SK-N-SH treated with all-trans-retinoic acid at 6 μM for 48 hours (cell line): ENCODE data around the gene TRIB2.

Source experiments
- ATAC-seq: fragments of 200-7000 bp; cut with Tn5 transposase; 3 replicates; pipeline ENCODE4 v1.9.1; 2020; ENCODE audit warnings: mild to moderate bottlenecking, moderate library complexity
- ARNTL ChIP-seq: fragments of 450-650 bp; formaldehyde crosslinking; IDR thresholded peaks from 2 replicates; pipeline ENCODE4 v1.5.0; 2020; ENCODE audit warnings: low read depth, mild to moderate bottlenecking, moderate library complexity, borderline replicate concordance
- BACH2 ChIP-seq: fragments of 250-450 bp; sonication (Bioruptor Pico); IDR thresholded peaks from 2 replicates; pipeline ENCODE4 v1.9.0; 2021; ENCODE audit warnings: mild to moderate bottlenecking, borderline replicate concordance
- CREB5 ChIP-seq: fragments of 250-450 bp; sonication (Bioruptor Pico); IDR thresholded peaks from 2 replicates; pipeline ENCODE4 v1.5.1; 2020; ENCODE audit warnings: low read depth, mild to moderate bottlenecking, moderate library complexity
- CSDC2 ChIP-seq: fragments of 250-450 bp; sonication (Bioruptor Pico); IDR thresholded peaks from 2 replicates; pipeline ENCODE4 v1.5.0; 2020; ENCODE audit warnings: mild to moderate bottlenecking, moderate library complexity
- ESRRG ChIP-seq: fragments of 250-450 bp; sonication (Bioruptor Pico); IDR thresholded peaks from 2 replicates; pipeline ENCODE4 v1.6.1; 2021; ENCODE audit warnings: mild to moderate bottlenecking
- GLIS3 ChIP-seq: fragments of 250-450 bp; sonication (Bioruptor Pico); IDR thresholded peaks from 2 replicates; pipeline ENCODE4 v1.5.0; 2020; ENCODE audit warnings: mild to moderate bottlenecking, moderate library complexity
- ISL1 ChIP-seq: fragments of 250-450 bp; sonication (Bioruptor Pico); IDR thresholded peaks from 2 replicates; pipeline ENCODE4 v2.1.2; 2022; ENCODE audit warnings: mild to moderate bottlenecking, moderate library complexity
- OSR1 ChIP-seq: fragments of 250-450 bp; sonication (Bioruptor Pico); IDR thresholded peaks from 2 replicates; pipeline ENCODE4 v1.8.0; 2022; ENCODE audit warnings: moderate library complexity, mild to moderate bottlenecking, inconsistent platforms
- POU6F1 ChIP-seq: fragments of 250-450 bp; sonication (Bioruptor Pico); IDR thresholded peaks from 2 replicates; pipeline ENCODE4 v1.8.0; 2021; ENCODE audit warnings: low read depth, mild to moderate bottlenecking, moderate library complexity, borderline replicate concordance
- PPARA ChIP-seq: fragments of 250-450 bp; sonication (Bioruptor Pico); IDR thresholded peaks from 2 replicates; pipeline ENCODE4 v1.5.0; 2020; ENCODE audit warnings: mild to moderate bottlenecking, borderline replicate concordance
- RARB ChIP-seq: fragments of 250-450 bp; sonication (Bioruptor Pico); IDR thresholded peaks from 2 replicates; pipeline ENCODE4 v1.8.0; 2021; ENCODE audit warnings: mild to moderate bottlenecking, moderate library complexity
- SNAI2 ChIP-seq: fragments of 250-450 bp; sonication (Bioruptor Pico); IDR thresholded peaks from 2 replicates; pipeline ENCODE4 v1.5.0; 2020; ENCODE audit warnings: mild to moderate bottlenecking, moderate library complexity
- TCF4 ChIP-seq: fragments of 250-450 bp; sonication (Bioruptor Pico); IDR thresholded peaks from 2 replicates; pipeline ENCODE4 v1.8.0; 2021; ENCODE audit warnings: mild to moderate bottlenecking, moderate library complexity, borderline replicate concordance
- TOX ChIP-seq: fragments of 250-450 bp; sonication (Bioruptor Pico); IDR thresholded peaks from 2 replicates; pipeline ENCODE4 v1.8.0; 2021; ENCODE audit warnings: mild to moderate bottlenecking, moderate library complexity, borderline replicate concordance
- TSHZ2 ChIP-seq: fragments of 250-450 bp; sonication (Bioruptor Pico); IDR thresholded peaks from 2 replicates; pipeline ENCODE4 v1.5.0; 2020; ENCODE audit warnings: mild to moderate bottlenecking, moderate library complexity
- ZC3H10 ChIP-seq: fragments of 250-450 bp; sonication (Bioruptor Pico); IDR thresholded peaks from 2 replicates; pipeline ENCODE4 v1.5.1; 2021; ENCODE audit warnings: mild to moderate bottlenecking, moderate library complexity
- ZFP30 ChIP-seq: fragments of 450-650 bp; formaldehyde crosslinking; IDR thresholded peaks from 2 replicates; pipeline ENCODE4 v1.5.0; 2022; ENCODE audit warnings: mild to moderate bottlenecking, moderate library complexity
- ZNF565 ChIP-seq: fragments of 450-650 bp; formaldehyde crosslinking; conservative IDR thresholded peaks from 2 replicates; pipeline ENCODE4 v1.5.0; 2020; ENCODE audit warnings: low read depth, mild to moderate bottlenecking, moderate library complexity
- ZNF70 ChIP-seq: fragments of 450-650 bp; formaldehyde crosslinking; IDR thresholded peaks from 2 replicates; pipeline ENCODE4 v1.5.0; 2020; ENCODE audit warnings: mild to moderate bottlenecking, moderate library complexity
- ZNF8 ChIP-seq: fragments of 450-650 bp; formaldehyde crosslinking; IDR thresholded peaks from 2 replicates; pipeline ENCODE4 v1.5.0; 2020; ENCODE audit warnings: mild to moderate bottlenecking, moderate library complexity
- TF ChIP-seq, protein P1 (sequence below): fragments of 250-450 bp; sonication (Bioruptor Pico); IDR thresholded peaks from 2 replicates; pipeline ENCODE4 v1.5.1; 2021; ENCODE audit warnings: mild to moderate bottlenecking, moderate library complexity
- TF ChIP-seq, protein P2 (sequence below): fragments of 250-450 bp; sonication (Bioruptor Pico); IDR thresholded peaks from 2 replicates; pipeline ENCODE4 v1.8.0; 2020; ENCODE audit warnings: mild to moderate bottlenecking, moderate library complexity, borderline replicate concordance

Gene TRIB2

GRCh38 chr2:12718015-12718671 lies 1.4 kb downstream of the TRIB2 start (continued):
- TF ChIP-seq OSR1 (CRISPR knock-in tag), result no peak

DNA sequence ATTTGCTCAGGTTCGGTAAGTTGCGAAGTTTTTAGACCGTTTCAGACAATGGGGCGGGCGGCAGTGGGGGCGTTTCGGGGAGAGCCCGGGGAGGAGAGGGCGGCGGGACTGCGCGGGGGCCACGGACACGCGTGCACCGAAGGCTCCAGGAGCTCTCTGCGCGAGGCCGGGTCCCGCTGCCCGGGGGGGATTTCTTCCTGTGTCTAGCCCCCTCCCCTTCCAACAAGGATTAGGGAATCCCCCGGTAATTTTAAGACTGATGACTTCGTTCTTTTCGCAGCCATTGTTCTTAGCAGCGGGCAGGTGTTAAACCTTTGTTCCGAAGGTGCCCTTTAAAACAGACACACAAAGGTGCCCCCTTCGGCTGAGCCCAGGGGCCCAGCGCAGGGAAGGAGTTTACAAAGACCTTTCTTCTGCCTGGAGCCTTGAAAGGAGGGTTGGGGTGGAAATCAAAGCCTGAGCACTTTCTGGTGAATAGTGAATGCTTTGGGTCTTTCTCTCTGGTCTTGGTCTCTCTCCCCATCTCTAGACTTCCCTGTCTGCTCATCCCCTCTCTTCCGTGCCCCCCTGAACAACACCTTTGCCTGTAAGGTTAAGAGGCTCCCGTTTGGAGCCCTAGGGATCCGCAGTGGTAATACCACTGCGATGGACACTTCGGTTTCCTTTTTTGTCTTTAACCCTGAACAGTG lies 2.1 kb downstream of the TRIB2 start:
- peak; percentile 13 for ATAC-seq
- TF ChIP-seq ARNTL (no peak), ZFP30 (CRISPR knock-in tag) (no peak), CREB5 (no peak), CSDC2 (no peak), ISL1 (CRISPR knock-in tag) (no peak), OSR1 (CRISPR knock-in tag) (no peak), SNAI2 (CRISPR knock-in tag) (no peak), ZNF8 (CRISPR knock-in tag) (no peak), POU6F1 (CRISPR knock-in tag) (no peak), ZNF565 (CRISPR knock-in tag) (no peak), PPARA (CRISPR knock-in tag) (no peak), TCF4 (CRISPR knock-in tag) (no peak), TSHZ2 (no peak), ESRRG (CRISPR knock-in tag) (no peak), RARB (CRISPR knock-in tag) (no peak), TOX (no peak), ZC3H10 (CRISPR knock-in tag) (no peak)
- TF ChIP-seq, protein P1, sequence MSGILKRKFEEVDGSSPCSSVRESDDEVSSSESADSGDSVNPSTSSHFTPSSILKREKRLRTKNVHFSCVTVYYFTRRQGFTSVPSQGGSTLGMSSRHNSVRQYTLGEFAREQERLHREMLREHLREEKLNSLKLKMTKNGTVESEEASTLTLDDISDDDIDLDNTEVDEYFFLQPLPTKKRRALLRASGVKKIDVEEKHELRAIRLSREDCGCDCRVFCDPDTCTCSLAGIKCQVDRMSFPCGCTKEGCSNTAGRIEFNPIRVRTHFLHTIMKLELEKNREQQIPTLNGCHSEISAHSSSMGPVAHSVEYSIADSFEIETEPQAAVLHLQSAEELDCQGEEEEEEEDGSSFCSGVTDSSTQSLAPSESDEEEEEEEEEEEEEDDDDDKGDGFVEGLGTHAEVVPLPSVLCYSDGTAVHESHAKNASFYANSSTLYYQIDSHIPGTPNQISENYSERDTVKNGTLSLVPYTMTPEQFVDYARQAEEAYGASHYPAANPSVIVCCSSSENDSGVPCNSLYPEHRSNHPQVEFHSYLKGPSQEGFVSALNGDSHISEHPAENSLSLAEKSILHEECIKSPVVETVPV (CRISPR knock-in tag), result no peak
- TF ChIP-seq, protein P2, sequence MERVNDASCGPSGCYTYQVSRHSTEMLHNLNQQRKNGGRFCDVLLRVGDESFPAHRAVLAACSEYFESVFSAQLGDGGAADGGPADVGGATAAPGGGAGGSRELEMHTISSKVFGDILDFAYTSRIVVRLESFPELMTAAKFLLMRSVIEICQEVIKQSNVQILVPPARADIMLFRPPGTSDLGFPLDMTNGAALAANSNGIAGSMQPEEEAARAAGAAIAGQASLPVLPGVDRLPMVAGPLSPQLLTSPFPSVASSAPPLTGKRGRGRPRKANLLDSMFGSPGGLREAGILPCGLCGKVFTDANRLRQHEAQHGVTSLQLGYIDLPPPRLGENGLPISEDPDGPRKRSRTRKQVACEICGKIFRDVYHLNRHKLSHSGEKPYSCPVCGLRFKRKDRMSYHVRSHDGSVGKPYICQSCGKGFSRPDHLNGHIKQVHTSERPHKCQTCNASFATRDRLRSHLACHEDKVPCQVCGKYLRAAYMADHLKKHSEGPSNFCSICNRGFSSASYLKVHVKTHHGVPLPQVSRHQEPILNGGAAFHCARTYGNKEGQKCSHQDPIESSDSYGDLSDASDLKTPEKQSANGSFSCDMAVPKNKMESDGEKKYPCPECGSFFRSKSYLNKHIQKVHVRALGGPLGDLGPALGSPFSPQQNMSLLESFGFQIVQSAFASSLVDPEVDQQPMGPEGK (CRISPR knock-in tag), result no peak

DNA sequence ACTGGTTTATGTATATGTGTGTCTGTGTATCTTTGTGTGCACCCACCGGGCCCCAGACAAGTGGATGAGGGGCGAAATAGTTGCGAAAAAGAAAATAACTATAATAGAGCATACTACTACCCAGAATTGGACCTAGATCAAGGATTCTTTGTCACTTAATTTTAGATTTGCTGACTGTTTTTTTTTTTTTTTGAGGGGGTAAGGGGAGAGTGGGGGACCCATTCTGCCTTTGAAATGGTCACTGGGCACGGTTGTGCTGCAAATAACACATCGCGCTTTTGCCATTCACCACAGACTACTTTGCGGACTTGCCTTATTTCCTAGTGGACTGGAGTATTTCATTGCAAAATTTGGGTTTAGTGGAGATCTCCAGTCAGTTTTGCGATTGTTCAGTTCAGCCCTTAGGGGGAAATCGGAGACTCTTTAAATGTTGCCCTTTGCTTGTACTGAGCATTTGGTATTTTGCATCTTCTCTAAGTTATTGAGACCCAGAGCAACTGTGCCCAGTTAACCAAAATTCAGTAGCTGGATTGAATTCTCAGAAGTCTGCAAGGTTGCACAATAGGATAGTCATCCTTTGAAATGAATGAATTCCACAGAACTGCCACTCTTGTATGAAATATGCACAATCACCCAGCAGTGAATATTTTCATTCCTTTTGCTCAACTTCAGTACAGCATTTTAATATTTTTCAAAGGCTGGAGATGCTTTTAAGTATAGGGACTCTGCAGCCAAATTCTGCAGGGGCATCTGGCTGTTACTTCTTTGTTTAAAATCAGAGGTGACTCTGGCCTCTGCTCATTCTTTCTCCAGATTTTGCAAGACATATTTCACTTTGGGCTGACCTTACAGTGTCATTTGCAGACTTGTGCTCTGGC lies 2.9 kb downstream of the TRIB2 start:
- no peak for TF ChIP-seq OSR1 (CRISPR knock-in tag)
- TF ChIP-seq, protein P1 (CRISPR knock-in tag), result no peak
- TF ChIP-seq GLIS3 (CRISPR knock-in tag), result no peak
- no peak for TF ChIP-seq SNAI2 (CRISPR knock-in tag)
- TF ChIP-seq ISL1 (CRISPR knock-in tag), result 0 out of 2 replicates have a peak, but pooled peaks have one; percentile 17
- TF ChIP-seq ZNF70 (CRISPR knock-in tag), result no peak
- TF ChIP-seq BACH2, result no peak
- TF ChIP-seq ZC3H10 (CRISPR knock-in tag), result no peak
- no peak; the same call in 1 of the 2 replicates for TF ChIP-seq ZFP30 (CRISPR knock-in tag)
- peak; percentile 4; the same call in 2 of the 3 replicates for ATAC-seq
